ENCODE results near the gene CNOT2.
"Not testable (repeated sequence)": the region's sequence is repeated elsewhere in the genome, so short reads cannot be mapped to it uniquely, and the experiment has no call there.

Gene CNOT2

GRCh38 chr12:70372881-70373280 is 129.6 kb downstream of the CNOT2 start:
- no peak overlapping the region for H3K4me3 ChIP-seq (ENCODE audit: low read length)
- H3K4me1 ChIP-seq (ENCODE audit: control insufficient read depth, low read depth, low read length), result no peaks in the 10 kb centered on the region
- H3K27ac ChIP-seq (ENCODE audit: low read length), result no peak overlapping the region
- H3K9ac ChIP-seq (ENCODE audit: low read length), result no peak overlapping the region
- no peaks in the 10 kb centered on the region for H3K36me3 ChIP-seq (ENCODE audit: control insufficient read depth, low read depth, low read length)
- H3K9me3 ChIP-seq (ENCODE audit: control insufficient read depth, low read depth, low read length), result no peaks in the 10 kb centered on the region
- peaks cover 2% of the 10 kb centered on the region for H3K27me3 ChIP-seq (ENCODE audit: control insufficient read depth, insufficient read depth, low read length)

GRCh38 chr12:70379846-70380245 is 136.6 kb downstream of the CNOT2 start:
- Histone ChIP-seq H3K27ac (ENCODE audit: low read length) (no peak overlapping the region), H3K27me3 (ENCODE audit: control insufficient read depth, insufficient read depth, low read length) (no peaks in the 10 kb centered on the region), H3K9me3 (ENCODE audit: control insufficient read depth, low read depth, low read length) (no peaks in the 10 kb centered on the region), H3K4me3 (ENCODE audit: low read length) (no peak overlapping the region), H3K9ac (ENCODE audit: low read length) (no peak overlapping the region), H3K4me1 (ENCODE audit: control insufficient read depth, low read depth, low read length) (no peaks in the 10 kb centered on the region), H3K36me3 (ENCODE audit: control insufficient read depth, low read depth, low read length) (no peaks in the 10 kb centered on the region)

- Histone ChIP-seq H3K9ac (ENCODE audit: low read length) (no peak overlapping the region), H3K27ac (ENCODE audit: low read length) (no peak overlapping the region), H3K4me1 (ENCODE audit: control insufficient read depth, low read depth, low read length) (no peaks in the 10 kb centered on the region), H3K4me3 (ENCODE audit: low read length) (no peak overlapping the region), H3K27me3 (ENCODE audit: control insufficient read depth, insufficient read depth, low read length) (no peaks in the 10 kb centered on the region), H3K9me3 (ENCODE audit: control insufficient read depth, low read depth, low read length) (no peaks in the 10 kb centered on the region), H3K36me3 (ENCODE audit: control insufficient read depth, low read depth, low read length) (no peaks in the 10 kb centered on the region)
These were observed 140.3 kb downstream of the CNOT2 start for GRCh38 chr12:70383484-70383883.

GRCh38 chr12:70383886-70384285 is 140.7 kb downstream of the CNOT2 start:
- Histone ChIP-seq H3K4me1 (ENCODE audit: control insufficient read depth, low read depth, low read length) (no peaks in the 10 kb centered on the region), H3K9me3 (ENCODE audit: control insufficient read depth, low read depth, low read length) (no peaks in the 10 kb centered on the region), H3K9ac (ENCODE audit: low read length) (no peak overlapping the region), H3K4me3 (ENCODE audit: low read length) (no peak overlapping the region), H3K27me3 (ENCODE audit: control insufficient read depth, insufficient read depth, low read length) (no peaks in the 10 kb centered on the region), H3K36me3 (ENCODE audit: control insufficient read depth, low read depth, low read length) (no peaks in the 10 kb centered on the region), H3K27ac (ENCODE audit: low read length) (no peak overlapping the region)

- Histone ChIP-seq H3K27ac (ENCODE audit: low read length) (no peak overlapping the region), H3K4me1 (ENCODE audit: control insufficient read depth, low read depth, low read length) (no peaks in the 10 kb centered on the region), H3K4me3 (ENCODE audit: low read length) (no peak overlapping the region), H3K9me3 (ENCODE audit: control insufficient read depth, low read depth, low read length) (no peaks in the 10 kb centered on the region), H3K27me3 (ENCODE audit: control insufficient read depth, insufficient read depth, low read length) (no peaks in the 10 kb centered on the region), H3K36me3 (ENCODE audit: control insufficient read depth, low read depth, low read length) (no peaks in the 10 kb centered on the region), H3K9ac (ENCODE audit: low read length) (no peak overlapping the region)
These were observed 143.5 kb downstream of the CNOT2 start for GRCh38 chr12:70386771-70387170.

GRCh38 chr12:70389678-70390077 is 146.4 kb downstream of the CNOT2 start:
- H3K9ac ChIP-seq (ENCODE audit: low read length), result no peak overlapping the region
- H3K4me1 ChIP-seq (ENCODE audit: control insufficient read depth, low read depth, low read length), result no peaks in the 10 kb centered on the region
- H3K9me3 ChIP-seq (ENCODE audit: control insufficient read depth, low read depth, low read length), result no peaks in the 10 kb centered on the region
- no peak overlapping the region for H3K27ac ChIP-seq (ENCODE audit: low read length)
- H3K4me3 ChIP-seq (ENCODE audit: low read length), result no peak overlapping the region
- H3K27me3 ChIP-seq (ENCODE audit: control insufficient read depth, insufficient read depth, low read length), result no peaks in the 10 kb centered on the region
- no peaks in the 10 kb centered on the region for H3K36me3 ChIP-seq (ENCODE audit: control insufficient read depth, low read depth, low read length)

- not testable (repeated sequence) for H3K9me3 ChIP-seq (ENCODE audit: control insufficient read depth, low read depth, low read length); H3K27ac ChIP-seq (ENCODE audit: low read length); H3K36me3 ChIP-seq (ENCODE audit: control insufficient read depth, low read depth, low read length); H3K27me3 ChIP-seq (ENCODE audit: control insufficient read depth, insufficient read depth, low read length); H3K4me1 ChIP-seq (ENCODE audit: control insufficient read depth, low read depth, low read length); H3K9ac ChIP-seq (ENCODE audit: low read length); H3K4me3 ChIP-seq (ENCODE audit: low read length)
These were observed 149.4 kb downstream of the CNOT2 start for GRCh38 chr12:70392631-70393030.

GRCh38 chr12:70393787-70394499 is 150.7 kb downstream of the CNOT2 start:
- no peak overlapping the region for H3K27ac ChIP-seq (ENCODE audit: low read length)

GRCh38 chr12:70398002-70398401 is 154.8 kb downstream of the CNOT2 start:
- Histone ChIP-seq H3K9me3 (ENCODE audit: control insufficient read depth, low read depth, low read length) (no peaks in the 10 kb centered on the region), H3K4me1 (ENCODE audit: control insufficient read depth, low read depth, low read length) (no peaks in the 10 kb centered on the region), H3K4me3 (ENCODE audit: low read length) (no peak overlapping the region), H3K27me3 (ENCODE audit: control insufficient read depth, insufficient read depth, low read length) (no peaks in the 10 kb centered on the region), H3K36me3 (ENCODE audit: control insufficient read depth, low read depth, low read length) (peaks cover 11% of the 10 kb centered on the region), H3K27ac (ENCODE audit: low read length) (no peak overlapping the region), H3K9ac (ENCODE audit: low read length) (no peak overlapping the region)

More at GRCh38 chr12:70393787-70394499, 150.7 kb downstream of the CNOT2 start:
- Histone ChIP-seq H3K36me3 (ENCODE audit: control insufficient read depth, low read depth, low read length) (no peaks in the 10 kb centered on the region), H3K4me1 (ENCODE audit: control insufficient read depth, low read depth, low read length) (no peaks in the 10 kb centered on the region), H3K4me3 (ENCODE audit: low read length) (no peak overlapping the region), H3K27me3 (ENCODE audit: control insufficient read depth, insufficient read depth, low read length) (no peaks in the 10 kb centered on the region), H3K9ac (ENCODE audit: low read length) (no peak overlapping the region), H3K9me3 (ENCODE audit: control insufficient read depth, low read depth, low read length) (no peaks in the 10 kb centered on the region)

GRCh38 chr12:70398862-70399261 is 155.6 kb downstream of the CNOT2 start:
- Histone ChIP-seq H3K9ac (ENCODE audit: low read length) (no peak overlapping the region), H3K4me3 (ENCODE audit: low read length) (no peak overlapping the region), H3K27me3 (ENCODE audit: control insufficient read depth, insufficient read depth, low read length) (no peaks in the 10 kb centered on the region), H3K9me3 (ENCODE audit: control insufficient read depth, low read depth, low read length) (no peaks in the 10 kb centered on the region), H3K4me1 (ENCODE audit: control insufficient read depth, low read depth, low read length) (no peaks in the 10 kb centered on the region), H3K36me3 (ENCODE audit: control insufficient read depth, low read depth, low read length) (peaks cover 11% of the 10 kb centered on the region), H3K27ac (ENCODE audit: low read length) (no peak overlapping the region)

GRCh38 chr12:70399311-70399710 is 156.1 kb downstream of the CNOT2 start:
- no peak overlapping the region for H3K9ac ChIP-seq (ENCODE audit: low read length)
- H3K36me3 ChIP-seq (ENCODE audit: control insufficient read depth, low read depth, low read length), result peaks cover 11% of the 10 kb centered on the region
- H3K4me3 ChIP-seq (ENCODE audit: low read length), result no peak overlapping the region
- H3K9me3 ChIP-seq (ENCODE audit: control insufficient read depth, low read depth, low read length), result no peaks in the 10 kb centered on the region
- no peaks in the 10 kb centered on the region for H3K4me1 ChIP-seq (ENCODE audit: control insufficient read depth, low read depth, low read length)
- no peaks in the 10 kb centered on the region for H3K27me3 ChIP-seq (ENCODE audit: control insufficient read depth, insufficient read depth, low read length)
- no peak overlapping the region for H3K27ac ChIP-seq (ENCODE audit: low read length)

- no peak overlapping the region for H3K4me3 ChIP-seq (ENCODE audit: low read length)
- H3K9ac ChIP-seq (ENCODE audit: low read length), result no peak overlapping the region
- H3K27me3 ChIP-seq (ENCODE audit: control insufficient read depth, insufficient read depth, low read length), result no peaks in the 10 kb centered on the region
- no peaks in the 10 kb centered on the region for H3K9me3 ChIP-seq (ENCODE audit: control insufficient read depth, low read depth, low read length)
- H3K27ac ChIP-seq (ENCODE audit: low read length), result no peak overlapping the region
- no peaks in the 10 kb centered on the region for H3K4me1 ChIP-seq (ENCODE audit: control insufficient read depth, low read depth, low read length)
- H3K36me3 ChIP-seq (ENCODE audit: control insufficient read depth, low read depth, low read length), result peaks cover 11% of the 10 kb centered on the region
These were observed 156.9 kb downstream of the CNOT2 start for GRCh38 chr12:70400124-70400523.

Data from iPS-18a (cell line).